Liver (tissue), 9 donors: ENCODE measurements around the gene CDH13. TPM values are rescaled to one million over a fixed set of nuclear protein-coding genes. Genes with fewer than 3 reads are reported as not detected.

Experiments used
- DNase-seq: peaks from one replicate; pipeline ENCODE4 v3.0.0-alpha.2; 2017; ENCODE audit warnings: low spot score
- H3K27ac ChIP-seq, 2 donors: one replicate each; pipeline ENCODE4 v1.7.0; 2013; ENCODE audit warnings: inconsistent platforms in 2 of 2, low read length in 2 of 2, control low read depth in 1 of 2, low read depth in 1 of 2, mild to moderate bottlenecking in 1 of 2
- H3K27me3 ChIP-seq, 4 donors: one replicate each; pipeline versions ENCODE4 v1.6.1 to v1.7.0; 2013; ENCODE audit warnings: low read length in 3 of 4, inconsistent platforms in 1 of 4, mild to moderate bottlenecking in 1 of 4, moderate library complexity in 1 of 4; ENCODE audit not compliant: control insufficient read depth in 4 of 4, insufficient read depth in 4 of 4
- H3K36me3 ChIP-seq, 4 donors: one replicate each; pipeline versions ENCODE4 v1.6.1 to v1.7.0; 2013; ENCODE audit warnings: low read length in 3 of 4, mild to moderate bottlenecking in 3 of 4, low read depth in 1 of 4, moderate library complexity in 1 of 4; ENCODE audit not compliant: control insufficient read depth in 4 of 4, insufficient read depth in 3 of 4
- H3K4me1 ChIP-seq, 4 donors: one replicate each; pipeline versions ENCODE4 v1.6.1 to v1.7.0; 2013; ENCODE audit warnings: low read length in 3 of 4, mild to moderate bottlenecking in 3 of 4, moderate library complexity in 1 of 4; ENCODE audit not compliant: control insufficient read depth in 4 of 4, insufficient read depth in 4 of 4
- H3K4me3 ChIP-seq, 3 donors: one replicate each; pipeline versions ENCODE4 v1.6.1 to v1.7.0; 2013; ENCODE audit warnings: low read length in 3 of 3, control low read depth in 1 of 3, low read depth in 1 of 3, mild to moderate bottlenecking in 1 of 3
- H3K9ac ChIP-seq, 2 donors: one replicate each; pipeline ENCODE4 v1.7.0; 2013; ENCODE audit warnings: low read length in 2 of 2, mild to moderate bottlenecking in 2 of 2, moderate library complexity in 2 of 2, control low read depth in 1 of 2, low read depth in 1 of 2
- H3K9me3 ChIP-seq, 4 donors: one replicate each; pipeline versions ENCODE4 v1.6.1 to v1.7.0; 2013; ENCODE audit warnings: low read length in 3 of 4; ENCODE audit not compliant: control insufficient read depth in 4 of 4
- ATF3 ChIP-seq: IDR thresholded peaks from 2 replicates; pipeline ENCODE4 v1.6.1; 2016; ENCODE audit warnings: antibody characterized with exemption
- CTCF ChIP-seq: fragments of 150-350 bp; IDR thresholded peaks from 2 replicates; pipeline ENCODE4 v1.5.1; 2017; ENCODE audit warnings: improper control_type of control experiment, low read depth, low read length; ENCODE audit not compliant: missing input control
- EGR1 ChIP-seq, 2 donors: IDR thresholded peaks; 2 replicates each; pipeline ENCODE4 v1.6.1; 2016 to 2018; ENCODE audit warnings: antibody characterized with exemption in 2 of 2, low read depth in 2 of 2
- FOXA1 ChIP-seq: IDR thresholded peaks from 2 replicates; pipeline ENCODE4 v1.6.1; 2016; ENCODE audit warnings: antibody characterized with exemption
- FOXA2 ChIP-seq: IDR thresholded peaks from 2 replicates; pipeline ENCODE4 v1.6.1; 2016; ENCODE audit warnings: antibody characterized with exemption
- GABPA ChIP-seq, 2 donors: IDR thresholded peaks in 1 of 2; conservative IDR thresholded peaks in 1 of 2; 2 replicates each; pipeline ENCODE4 v1.6.1; 2016; ENCODE audit warnings: antibody characterized with exemption in 2 of 2, mild to moderate bottlenecking in 1 of 2, moderate library complexity in 1 of 2
- HNF4A ChIP-seq, 2 donors: conservative IDR thresholded peaks; 2 replicates each; pipeline ENCODE4 v1.6.1; 2016; ENCODE audit warnings: antibody characterized with exemption in 2 of 2, mild to moderate bottlenecking in 2 of 2
- HNF4G ChIP-seq: IDR thresholded peaks from 2 replicates; pipeline ENCODE4 v1.6.1; 2016; ENCODE audit warnings: antibody characterized with exemption
- JUND ChIP-seq, 2 donors: IDR thresholded peaks; 2 replicates each; pipeline ENCODE4 v1.6.1; 2016; ENCODE audit warnings: antibody characterized with exemption in 2 of 2
- MAX ChIP-seq: IDR thresholded peaks from 2 replicates; pipeline ENCODE4 v1.6.1; 2016; ENCODE audit warnings: antibody characterized with exemption
- NR2F2 ChIP-seq: IDR thresholded peaks from 2 replicates; pipeline ENCODE4 v1.6.1; 2016; ENCODE audit warnings: antibody characterized with exemption
- RAD21 ChIP-seq, 2 donors: IDR thresholded peaks; 2 replicates each; pipeline ENCODE4 v1.6.1; 2016; ENCODE audit warnings: antibody characterized with exemption in 2 of 2, mild to moderate bottlenecking in 2 of 2
- REST ChIP-seq: IDR thresholded peaks from 2 replicates; pipeline ENCODE4 v1.6.1; 2016; ENCODE audit warnings: antibody characterized with exemption, mild to moderate bottlenecking
- RXRA ChIP-seq, 2 donors: IDR thresholded peaks; 2 replicates each; pipeline ENCODE4 v1.6.1; 2017 to 2018; ENCODE audit warnings: antibody characterized with exemption in 2 of 2, mild to moderate bottlenecking in 1 of 2
- SP1 ChIP-seq: IDR thresholded peaks from 2 replicates; pipeline ENCODE4 v1.6.1; 2018; ENCODE audit warnings: antibody characterized with exemption, mild to moderate bottlenecking
- TAF1 ChIP-seq: conservative IDR thresholded peaks from 2 replicates; pipeline ENCODE4 v1.6.1; 2016; ENCODE audit warnings: antibody characterized with exemption, mild to moderate bottlenecking
- YY1 ChIP-seq: IDR thresholded peaks from 2 replicates; pipeline ENCODE4 v1.6.1; 2016; ENCODE audit warnings: antibody characterized with exemption, mild to moderate bottlenecking
- ZBTB33 ChIP-seq: IDR thresholded peaks from 2 replicates; pipeline ENCODE4 v1.6.1; 2016; ENCODE audit warnings: antibody characterized with exemption
- WGBS: extraction: QIAGEN DNeasy Blood & Tissue Kit; methylation state at CpG from one replicate; pipeline ENCODE4 v1.1.7; 2013; 5-methylcytosine and 5-hydroxymethylcytosine counted together
- polyA plus RNA-seq, 2 donors: library from polyadenylated mRNA; stranded (reverse) in 1 of 2; unstranded in 1 of 2; fragments of 200-250 nt in 1 of 2; fragments of >200 nt in 1 of 2; fragmentation: Nextera tagmentation in 1 of 2; extraction: Ambion mirVana in 1 of 2; gene quantifications; one replicate each; pipeline versions ENCODE4 v1.2.1 to v1.2.3, GENCODE V29; 2013 to 2015
- total RNA-seq, 2 donors: library from RNA; depleted of rRNA; stranded (reverse); fragments of >200 nt; gene quantifications; one replicate each; pipeline ENCODE4 v1.2.3, GENCODE V29; 2014
- donor health status: healthy.
- donor health status: healthy.
- donor health status: healthy.
- donor health status: healthy.
- donor health status: healthy.

Gene CDH13
- total and polyA plus RNA-seq, 4 donors: 0.21 to 1.5 (median 0.58) TPM

GRCh38 chr16:83054283-83054682 is 427.5 kb downstream of the CDH13 start:
- Histone ChIP-seq H3K4me1 (no peaks in the 10 kb centered on the region), H3K27ac (no peak overlapping the region), H3K36me3 (no peaks in the 10 kb centered on the region), H3K9ac (no peak overlapping the region), H3K27me3 (no peaks in the 10 kb centered on the region), H3K4me3 (no peak overlapping the region), H3K9me3 (peaks cover 0 to 2% (median under 1%) of the 10 kb centered on the region in 4 donors)
- 84% methylated on average over 2 of the region's 2 CpGs for WGBS
- no peak for DNase-seq
- TF ChIP-seq SP1: no peak
- TF ChIP-seq EGR1 (IDR thresholded peaks at IDR 0.05; ENCODE audit: low read depth in 2 of 2): no peak
- no peak for TF ChIP-seq ATF3
- TF ChIP-seq RAD21 (IDR thresholded peaks at IDR 0.05): no peak
- TF ChIP-seq RXRA (IDR thresholded peaks at IDR 0.05): no peak
- TF ChIP-seq FOXA2: no peak
- TF ChIP-seq TAF1: no peak
- TF ChIP-seq HNF4G: no peak
- no peak for TF ChIP-seq FOXA1
- TF ChIP-seq REST: no peak
- no peak for TF ChIP-seq CTCF
- no peak for TF ChIP-seq HNF4A (conservative IDR thresholded peaks at IDR 0.05)
- no peak for TF ChIP-seq ZBTB33
- no peak for TF ChIP-seq NR2F2
- no peak for TF ChIP-seq GABPA (IDR thresholded peaks at IDR 0.05 in 1 of 2, conservative IDR thresholded peaks at IDR 0.05 in 1 of 2)
- TF ChIP-seq MAX: no peak
- TF ChIP-seq JUND (IDR thresholded peaks at IDR 0.05): no peak
- TF ChIP-seq YY1: no peak
